GM19397 (cell line): Measurements from ENCODE around the gene NUP210.
"Not testable (repeated sequence)": the region's sequence is repeated elsewhere in the genome, so short reads cannot be mapped to it uniquely, and the experiment has no call there.

Experiments
- ATAC-seq: cut with Tn5 transposase; IDR thresholded peaks from one replicate; pipeline ENCODE4 v1.9.1; 2021; ENCODE audit warnings: mild to moderate bottlenecking, moderate library complexity; ENCODE audit not compliant: unreplicated experiment

NUP210 gene

DNA sequence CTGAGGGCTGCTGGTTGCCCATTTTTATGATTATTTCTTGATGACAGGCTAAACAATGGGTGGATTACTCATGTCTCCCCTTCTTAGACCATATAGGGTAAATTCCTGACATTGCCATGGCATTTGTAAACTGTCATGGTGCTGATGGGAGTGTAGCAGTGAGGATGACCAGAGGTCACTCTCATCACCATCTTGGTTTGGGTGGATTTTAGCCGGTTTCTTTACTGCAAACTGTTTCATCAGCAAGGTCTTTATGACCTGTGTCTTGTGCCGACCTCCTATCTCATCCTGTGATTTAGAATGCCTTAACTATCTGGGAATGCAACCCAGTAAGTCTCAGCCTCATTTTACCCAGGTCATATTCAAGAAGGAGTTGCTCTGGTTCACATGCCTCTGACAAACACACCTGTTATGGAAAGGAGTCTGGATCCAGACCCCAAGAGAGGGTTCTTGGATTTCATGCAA, 10.3 kb upstream of the NUP210 start:
- not testable (repeated sequence) for ATAC-seq

DNA sequence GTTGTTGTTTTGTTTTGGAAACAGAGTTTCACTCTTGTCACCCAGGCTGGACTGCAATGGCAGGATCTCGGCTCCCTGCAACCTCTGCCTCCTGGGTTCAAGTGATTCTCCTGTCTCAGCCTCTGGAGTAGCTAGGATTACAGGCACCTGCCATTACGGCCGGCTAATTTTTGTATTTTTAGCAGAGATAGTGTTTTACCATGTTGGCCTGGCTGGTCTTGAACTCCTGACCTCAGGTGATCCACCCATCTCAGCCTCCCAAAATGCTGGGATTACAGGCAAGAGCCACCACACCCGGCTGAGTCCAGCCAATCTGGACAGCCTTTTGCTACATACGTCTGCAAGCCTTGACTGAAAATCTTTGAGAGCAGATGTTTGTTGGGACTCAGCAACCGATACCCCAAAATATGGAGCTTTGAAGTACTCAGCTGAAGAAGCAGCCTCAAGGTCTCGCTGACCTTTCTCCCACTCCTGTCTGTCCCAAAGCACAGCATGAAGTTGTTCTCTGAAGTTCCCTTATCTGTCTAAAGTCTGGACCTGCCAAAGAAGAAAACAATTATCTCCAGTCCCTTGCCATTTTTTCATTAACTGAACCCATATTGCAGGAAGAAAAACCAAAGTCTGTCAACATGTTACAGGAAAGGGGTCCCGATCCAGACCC, 9.6 kb upstream of the NUP210 start:
- ATAC-seq: no peak

DNA sequence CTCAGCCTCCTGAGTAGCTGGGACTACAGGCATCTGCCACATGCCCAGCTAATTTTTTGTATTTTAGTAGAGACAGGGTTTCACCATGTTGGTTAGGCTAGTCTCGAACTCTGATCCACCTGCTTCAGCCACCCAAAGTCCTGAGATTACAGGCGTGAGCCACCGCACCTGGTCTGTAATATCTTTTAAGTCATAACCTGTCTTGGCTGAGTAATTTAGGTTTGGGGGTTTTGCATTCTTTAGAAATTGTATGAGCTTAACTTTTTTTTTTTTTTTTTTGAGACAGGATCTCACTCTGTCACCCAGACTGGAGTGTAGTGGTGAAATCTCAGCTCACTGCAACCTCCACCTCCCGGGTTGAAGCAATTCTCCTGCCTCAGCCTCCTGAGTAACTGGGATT, 8.6 kb upstream of the NUP210 start:
- ATAC-seq: not testable (repeated sequence)

DNA sequence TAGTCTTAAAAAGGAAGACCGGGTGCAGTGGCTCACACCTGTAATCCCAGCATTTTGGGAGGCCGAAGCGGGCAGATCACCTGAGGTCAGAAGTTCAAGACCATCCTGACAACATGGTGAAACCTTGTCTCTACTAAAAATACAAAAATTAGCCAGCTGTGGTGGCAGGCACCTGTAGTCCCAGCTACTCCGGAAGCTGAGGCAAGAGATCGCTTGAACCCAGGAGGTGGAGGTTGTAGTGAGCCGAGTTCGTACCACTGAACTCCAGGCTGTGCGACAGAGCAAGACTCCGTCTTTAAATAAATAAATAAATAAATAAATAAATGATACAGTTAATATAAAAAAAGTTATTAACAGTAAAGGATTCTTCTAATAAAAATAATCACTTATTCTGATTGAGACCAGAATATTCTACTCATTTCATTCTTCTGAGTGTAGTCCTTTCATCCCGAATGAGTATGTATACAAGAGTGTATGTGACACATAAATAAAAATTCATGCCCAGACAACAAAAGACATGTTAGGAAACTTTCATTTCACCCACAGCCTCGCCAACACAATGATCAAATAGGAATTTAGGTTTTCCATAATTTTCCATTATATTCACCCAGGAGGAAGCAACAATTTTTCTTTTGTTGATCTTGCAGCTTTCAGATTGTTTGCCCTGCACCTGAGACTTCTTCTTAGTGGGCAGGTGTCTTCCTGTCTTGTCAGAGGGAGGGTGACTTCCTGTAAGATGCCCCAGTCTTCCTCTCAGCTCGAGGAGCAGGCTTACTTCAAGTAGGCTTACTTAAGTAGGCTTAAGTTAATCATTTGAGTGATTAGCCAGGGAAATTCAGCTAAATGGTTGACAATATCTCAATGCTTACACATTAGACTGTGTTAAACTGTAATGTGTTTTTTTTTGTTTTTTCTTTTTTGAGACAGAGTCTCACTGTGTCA, 7.8 kb upstream of the NUP210 start:
- no peak for ATAC-seq

DNA sequence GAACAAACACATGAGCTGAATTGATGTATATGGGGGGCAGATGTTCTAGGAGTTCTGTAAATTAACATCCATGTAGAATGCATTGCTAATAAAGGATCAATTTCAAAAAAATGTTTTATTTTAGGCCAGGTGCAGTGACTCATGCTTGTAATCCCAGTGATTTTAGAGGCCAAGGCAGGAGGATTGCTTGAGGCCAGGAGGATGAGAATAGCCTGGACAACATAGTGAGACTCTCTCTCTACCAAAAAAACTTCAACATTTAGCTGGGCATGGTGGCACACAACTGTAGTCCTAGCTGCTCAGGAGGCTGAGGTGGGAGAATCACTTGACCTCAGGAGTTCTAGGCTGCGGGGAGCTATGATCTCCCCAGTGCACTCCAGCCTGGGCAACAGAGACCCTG, 6.5 kb upstream of the NUP210 start:
- ATAC-seq: no peak

DNA sequence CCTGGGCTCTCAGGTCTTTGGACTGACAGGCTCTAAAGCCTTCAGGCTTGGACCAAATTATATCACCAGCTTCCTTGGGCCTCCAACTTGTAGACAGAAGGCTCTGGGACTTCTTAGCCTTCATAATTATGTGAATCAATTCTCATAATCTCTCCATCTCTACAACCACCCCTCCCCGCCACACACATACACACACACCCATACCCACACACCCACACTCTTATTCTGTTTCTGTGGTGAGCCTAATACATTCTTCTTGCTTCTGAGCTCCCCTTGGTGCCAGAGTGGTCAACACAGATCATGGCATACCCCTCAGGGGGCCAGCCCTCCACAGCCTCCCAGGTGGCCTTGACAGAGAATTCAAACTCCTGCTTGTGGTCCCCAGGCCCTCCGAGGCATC, 5.6 kb upstream of the NUP210 start:
- ATAC-seq: no peak

DNA sequence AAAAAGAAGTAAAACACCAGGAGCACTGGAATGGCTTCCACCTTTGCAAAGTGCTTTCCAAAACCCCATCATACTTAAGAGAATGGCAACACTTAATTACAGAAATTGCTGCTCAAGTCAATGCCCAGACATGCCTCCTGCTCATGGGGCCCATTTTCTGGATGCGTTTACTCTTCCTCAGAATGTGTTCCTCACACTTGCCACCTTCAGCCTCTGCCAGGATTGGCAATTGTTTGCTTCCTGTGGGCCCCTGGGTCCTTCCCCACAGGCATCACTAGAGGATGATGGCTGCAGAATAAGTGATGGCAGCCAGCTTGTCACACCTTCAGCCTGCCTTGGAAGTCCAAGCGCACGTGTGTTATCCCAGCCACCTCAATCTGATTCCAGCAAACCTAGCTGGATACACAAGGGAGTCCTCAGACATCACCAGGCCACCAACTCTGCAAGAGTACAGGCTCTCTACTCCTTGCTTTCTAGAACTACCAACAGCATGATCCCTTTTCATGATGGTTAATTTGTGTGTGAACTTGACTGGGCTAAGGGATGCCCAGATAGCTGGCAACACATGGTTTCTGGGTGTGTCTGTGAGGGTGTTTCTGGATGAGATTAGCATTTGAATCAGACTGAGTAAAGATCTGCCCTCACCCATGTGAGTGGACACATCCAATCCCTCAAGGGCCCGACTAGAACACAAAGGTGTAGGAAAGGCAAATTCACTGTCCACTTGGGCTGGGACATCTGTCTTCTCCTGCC, 4.9 kb upstream of the NUP210 start:
- ATAC-seq: no peak

DNA sequence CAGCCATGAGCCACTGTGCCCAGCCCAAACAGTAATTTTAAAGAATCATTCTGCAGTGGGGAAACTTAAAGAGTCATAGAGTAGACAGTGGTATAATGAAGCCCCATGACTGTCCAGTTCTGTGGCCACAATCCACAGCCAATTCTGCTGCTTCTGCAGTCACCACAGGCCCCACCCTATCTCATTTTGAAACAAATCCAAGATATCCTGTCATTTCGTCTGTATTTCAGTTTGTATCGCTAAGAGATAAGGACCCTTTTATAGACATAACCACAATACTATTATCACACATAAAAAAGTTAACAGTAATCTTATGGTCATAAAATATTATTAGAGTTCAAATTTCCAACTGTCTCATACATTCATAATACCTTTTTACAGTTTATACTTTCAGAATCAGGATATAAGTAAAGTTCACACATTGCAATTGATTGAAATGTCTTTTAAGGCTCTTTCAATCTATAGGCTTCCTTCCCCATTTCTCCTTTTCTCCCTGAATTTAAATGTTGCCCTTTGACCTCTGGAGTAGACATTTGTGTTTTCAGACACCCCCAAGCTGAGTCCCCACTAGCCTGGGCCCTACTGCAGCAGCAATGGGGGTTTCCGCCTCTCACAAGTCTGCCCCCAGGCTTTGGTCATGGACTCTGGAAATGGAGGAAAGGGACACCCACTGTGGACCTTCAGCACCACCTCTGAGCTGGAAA, 4.2 kb upstream of the NUP210 start:
- ATAC-seq: no peak

DNA sequence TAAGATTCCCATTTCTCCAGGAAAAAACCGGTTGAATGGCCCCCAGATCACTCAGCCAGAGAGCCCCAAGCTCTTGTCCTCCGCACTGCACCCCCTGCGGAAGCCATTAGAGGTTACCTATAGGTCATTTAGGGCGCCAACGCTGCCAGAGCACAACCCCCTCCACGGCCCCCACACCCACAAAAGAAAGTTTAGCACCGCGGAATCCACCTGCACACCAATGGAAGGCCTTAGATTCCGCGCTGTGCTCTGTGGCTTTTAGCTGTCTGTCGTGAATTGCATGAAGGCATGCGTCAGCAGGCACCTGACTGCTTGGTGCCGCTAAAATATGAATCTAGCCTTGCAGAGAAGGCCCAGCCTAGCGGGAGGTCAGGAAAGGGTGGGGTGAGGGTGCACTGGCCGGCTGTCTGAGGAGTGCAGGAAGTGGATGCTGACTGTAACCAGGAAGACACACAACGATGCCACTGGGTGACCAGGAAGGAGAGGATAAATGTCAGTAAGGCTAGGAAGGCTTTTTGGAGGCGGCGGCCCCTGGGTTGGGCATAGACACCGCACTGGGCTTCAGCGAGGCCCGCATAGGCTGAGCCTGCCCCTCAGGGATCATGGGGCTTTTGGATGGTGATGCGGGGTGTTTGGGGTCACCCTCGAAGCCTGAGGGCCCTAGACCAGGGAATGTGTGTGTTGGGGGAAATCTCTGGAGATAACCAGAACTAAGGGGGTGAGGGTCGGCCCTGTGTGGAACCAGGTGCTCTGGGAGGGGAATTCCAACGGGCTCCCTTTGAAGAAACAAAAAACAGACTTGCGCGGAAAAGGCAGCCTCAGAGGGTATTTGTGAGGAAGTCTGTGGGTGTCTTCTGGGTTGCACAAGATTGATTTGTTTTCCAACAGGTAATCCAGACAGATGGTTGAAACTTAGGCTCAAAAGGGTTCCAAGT, 976 bp upstream of the NUP210 start:
- ATAC-seq: no peak

DNA sequence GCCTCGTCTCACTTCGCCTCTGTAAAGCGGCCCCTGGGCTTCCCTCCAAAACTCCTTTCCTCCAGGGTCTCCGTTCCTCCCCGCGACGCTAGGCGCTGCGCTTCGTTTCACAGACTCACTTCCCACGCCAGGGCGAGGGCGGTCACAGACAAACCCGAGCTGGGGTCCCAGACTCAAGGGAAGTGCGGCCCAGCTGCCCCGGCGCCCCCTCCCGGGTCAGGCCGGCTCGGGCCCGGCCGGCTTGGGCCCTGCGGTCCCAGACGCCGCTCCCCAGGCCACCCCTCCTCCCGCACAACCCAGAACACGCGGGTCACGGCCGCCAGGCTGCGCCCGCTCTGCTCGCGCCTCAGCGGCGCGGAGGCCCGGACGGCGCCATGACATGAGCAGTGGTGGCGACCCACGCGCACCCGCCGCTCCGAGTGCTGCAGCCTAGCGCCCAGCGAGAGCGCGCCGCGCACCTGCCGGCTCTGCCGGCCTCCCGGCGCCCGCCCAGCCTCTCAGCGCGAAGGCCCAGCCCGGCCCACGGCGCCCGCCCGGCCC, 547 bp downstream of the NUP210 start:
- peak; percentile 47 for ATAC-seq

DNA sequence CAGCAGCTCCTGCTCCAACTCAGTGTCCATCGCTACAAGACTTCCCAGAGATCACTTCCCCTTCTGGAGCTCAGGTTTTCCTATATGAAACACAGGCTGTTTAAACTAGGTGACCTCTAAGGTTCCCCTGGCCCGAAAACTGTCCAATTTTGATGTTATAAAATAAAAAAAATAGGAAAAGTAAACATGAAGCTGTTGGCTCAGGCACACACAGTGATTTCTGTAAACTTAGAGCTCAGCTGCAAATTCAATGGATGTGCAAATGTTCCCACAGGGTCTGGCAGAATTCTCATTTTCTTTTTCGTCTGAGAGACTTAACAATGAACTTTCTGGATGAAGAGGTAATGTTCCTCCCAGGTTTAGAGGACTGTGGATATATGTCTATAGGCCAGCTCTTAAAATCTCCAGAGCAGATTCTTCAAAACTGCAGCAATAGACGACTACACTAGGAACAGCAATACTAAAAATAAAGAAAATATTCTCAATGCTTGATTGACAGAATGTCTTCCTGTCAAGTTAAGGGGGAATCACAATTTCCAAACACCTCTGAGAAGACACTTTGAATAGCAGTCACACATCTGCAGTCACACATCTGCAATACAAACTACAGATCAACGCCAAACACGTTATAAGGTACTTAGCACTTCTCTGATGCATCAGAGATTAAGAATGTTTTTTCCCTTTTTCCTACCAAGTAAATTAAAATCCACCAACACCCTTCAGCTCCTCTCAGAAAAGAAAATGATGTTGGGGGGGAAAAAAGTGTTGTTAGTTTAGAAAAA, 2.8 kb downstream of the NUP210 start:
- no peak for ATAC-seq

DNA sequence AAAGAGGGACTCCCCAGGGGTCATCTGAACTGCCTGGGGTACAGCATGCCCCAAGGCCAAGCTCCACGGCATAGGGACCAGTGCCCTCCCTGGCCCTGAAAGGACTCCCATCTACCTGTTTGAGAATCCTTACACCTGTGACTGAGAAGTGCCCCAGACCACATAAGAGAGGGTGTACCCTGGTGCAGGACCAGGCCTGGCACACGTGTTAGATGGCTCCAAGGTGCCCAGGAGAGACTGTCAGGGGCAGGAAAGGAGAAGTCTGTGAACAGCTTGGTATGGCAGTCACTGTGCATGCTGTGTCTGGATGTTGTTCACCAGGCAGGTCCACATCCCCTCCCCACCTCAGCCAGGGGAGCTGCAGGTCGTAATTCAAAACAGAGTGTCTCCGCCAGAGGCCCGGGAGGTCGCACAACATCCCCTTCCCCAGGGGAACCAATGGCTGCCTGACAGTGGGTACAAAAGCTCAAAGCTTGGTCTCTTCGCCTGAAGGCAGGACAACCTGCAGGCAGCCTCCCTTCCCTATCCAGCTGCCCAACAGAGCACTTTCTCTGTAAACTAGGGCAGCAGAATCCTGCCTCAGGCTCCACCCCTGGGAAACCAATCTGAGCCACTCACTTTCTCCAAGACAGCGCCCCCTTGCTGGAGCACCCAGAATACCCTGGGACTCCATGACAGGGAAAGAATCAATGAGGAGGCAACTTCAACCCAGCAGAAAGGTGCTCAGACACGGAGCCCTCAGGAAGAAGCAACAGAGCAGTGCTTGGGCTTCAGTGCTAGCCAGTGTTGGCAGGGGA, 3.9 kb downstream of the NUP210 start:
- no peak for ATAC-seq

DNA sequence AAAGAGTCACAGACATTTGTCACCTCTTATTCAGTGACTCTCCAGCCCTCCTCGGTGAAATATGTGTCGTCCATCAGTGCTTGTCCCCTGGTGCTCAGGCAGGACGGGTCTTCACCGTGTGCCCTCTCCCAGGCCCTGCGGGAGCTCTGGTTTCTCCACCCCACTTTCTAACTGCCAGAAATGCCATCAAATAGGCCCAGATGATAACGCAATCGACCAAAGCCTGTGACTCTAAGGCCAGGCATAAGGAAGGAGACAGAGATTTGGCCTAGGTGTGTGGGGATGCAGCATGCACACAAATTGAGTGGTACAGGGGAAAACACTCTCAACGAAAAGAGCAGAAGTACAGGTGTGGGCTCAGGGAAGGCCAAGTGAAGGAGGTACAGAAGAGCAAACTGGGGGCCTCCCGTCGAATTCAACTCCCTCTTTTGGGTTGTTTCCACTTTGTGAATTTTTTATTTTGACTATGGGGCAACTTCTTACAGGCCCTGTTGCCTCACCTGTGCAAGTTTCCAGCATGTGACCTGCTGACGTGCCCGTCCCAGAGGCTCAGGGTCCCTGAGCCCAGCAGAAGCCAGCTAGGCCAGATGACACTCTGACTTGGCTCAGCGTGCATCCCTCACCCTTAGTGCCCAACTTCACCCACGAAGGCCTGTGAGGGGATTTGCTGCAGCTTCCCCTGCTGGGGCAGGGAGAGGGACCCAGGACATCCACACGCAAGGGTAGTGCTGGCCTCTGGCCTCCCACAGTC, 4.7 kb downstream of the NUP210 start:
- ATAC-seq: no peak

DNA sequence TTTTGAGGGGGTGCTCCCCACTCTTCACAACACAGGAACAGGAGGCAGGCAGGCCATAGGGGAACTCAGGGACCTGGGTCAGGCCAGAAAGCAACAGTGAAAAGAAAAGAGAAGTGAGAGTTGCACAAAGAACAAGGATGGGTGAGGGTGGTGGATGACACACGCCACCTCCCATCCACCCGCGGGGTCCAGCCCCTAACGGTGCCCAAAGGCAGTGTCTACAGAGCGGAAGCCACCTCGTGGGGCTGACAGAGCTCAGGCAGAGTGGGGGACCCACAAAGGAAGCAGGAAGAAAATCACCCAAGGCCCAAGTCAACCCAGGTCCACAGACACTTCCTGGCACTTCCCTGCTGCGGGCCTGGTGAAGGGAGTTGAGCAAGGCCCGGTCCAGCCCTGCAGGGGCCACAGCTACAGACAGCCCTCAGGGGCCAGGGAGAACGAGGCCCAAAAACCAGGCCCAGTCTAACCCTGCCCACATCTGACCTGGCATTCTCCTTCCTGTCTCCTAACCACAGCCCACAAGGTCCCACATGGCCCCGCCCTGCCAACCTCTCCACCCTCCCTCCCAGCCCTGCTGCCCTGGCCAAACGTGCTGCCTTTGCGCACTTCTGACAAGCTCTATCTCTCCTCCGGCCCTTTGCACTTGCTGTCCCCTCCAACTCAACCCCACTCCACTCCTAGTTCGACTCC, 5.9 kb downstream of the NUP210 start:
- ATAC-seq: peak; percentile 85

DNA sequence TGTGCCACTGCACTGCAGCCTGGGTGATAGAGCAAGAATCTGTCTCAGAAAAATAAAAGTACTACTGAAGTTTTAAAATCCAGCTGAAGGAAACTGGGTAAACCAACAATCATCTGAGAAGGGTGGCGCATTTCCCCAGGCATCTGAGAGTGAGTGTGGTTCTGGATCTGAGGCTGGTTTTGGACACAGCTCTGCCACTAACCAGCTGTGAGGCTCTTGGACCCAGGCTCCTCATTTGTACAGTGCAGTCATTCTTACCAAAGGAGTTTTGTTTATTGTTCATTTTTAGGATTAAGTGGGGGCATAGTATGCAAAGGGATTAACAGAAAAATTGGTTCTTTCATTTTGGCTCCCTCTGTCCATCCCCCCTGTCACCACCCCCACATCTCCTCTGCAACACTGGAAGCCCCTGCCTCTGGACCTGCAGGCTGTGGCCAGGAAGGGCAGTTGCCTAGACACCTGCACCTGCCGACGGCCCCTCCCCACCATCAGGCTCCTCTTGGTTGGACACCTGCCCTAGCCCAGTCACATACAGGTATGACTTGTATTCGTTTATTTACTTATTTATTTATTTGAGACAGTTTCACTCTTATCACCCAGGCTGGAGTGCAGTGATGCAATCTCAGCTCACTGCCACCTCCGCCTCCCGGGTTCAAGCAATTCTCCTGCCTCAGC, 8.8 kb downstream of the NUP210 start:
- ATAC-seq: no peak

DNA sequence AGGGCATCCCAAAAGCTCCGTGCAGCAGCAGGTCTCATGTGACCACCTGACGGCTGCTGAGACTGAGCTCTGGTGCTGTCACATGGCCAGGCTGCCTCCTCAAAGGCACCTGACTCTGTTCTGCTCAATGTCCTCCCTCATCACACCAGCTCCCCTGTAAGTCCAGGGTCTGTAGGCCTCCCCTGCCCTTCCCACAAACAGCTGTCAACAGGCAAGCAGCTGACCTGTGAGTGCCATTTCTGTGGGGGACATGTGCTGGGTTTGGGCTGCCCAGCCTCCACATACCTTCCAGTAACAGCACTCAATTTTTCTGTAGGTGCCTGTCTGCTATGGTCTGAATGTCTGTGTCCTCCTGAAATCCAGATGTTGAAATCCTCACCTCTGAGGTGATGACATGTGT, 11.2 kb downstream of the NUP210 start:
- ATAC-seq: no peak
